Measurements from ENCODE around the gene DEAF1. TPM values are rescaled to one million over a fixed set of nuclear protein-coding genes. Genes with fewer than 3 reads are reported as not detected.

DEAF1 gene
- total and polyA plus RNA-seq, 2 of the 13 experiments (the other 11 are each of a cell fraction or from before 2014, with no cell fraction given) = 22.3 to 29.6 TPM

GRCh38 chr11:694563-695287 lies at the start of gene DEAF1 (continued):
- peak; percentile 50; the same call in 1 of the 2 replicates for TF ChIP-seq ZXDC (CRISPR knock-in tag; IDR thresholded peaks at IDR 0.05)
- TF ChIP-seq KLF13 (CRISPR knock-in tag; IDR thresholded peaks at IDR 0.05) = no peak
- no peak for TF ChIP-seq ATF7 (IDR thresholded peaks at IDR 0.05)
- TF ChIP-seq ATF7 (CRISPR knock-in tag; IDR thresholded peaks at IDR 0.05) = no peak
- TF ChIP-seq SKI (IDR thresholded peaks at IDR 0.05; ENCODE audit: partially characterized antibody) = no peak
- no peak for TF ChIP-seq BRCA1 (CRISPR knock-in tag; IDR thresholded peaks at IDR 0.05)
- TF ChIP-seq KMT2A (CRISPR knock-in tag; IDR thresholded peaks at IDR 0.05) = no peak
- no peak for TF ChIP-seq ATF2 (CRISPR knock-in tag; IDR thresholded peaks at IDR 0.05)
- TF ChIP-seq SP2 (CRISPR knock-in tag; IDR thresholded peaks at IDR 0.05) = 0 out of 2 replicates have a peak, but pooled peaks have one; percentile 19
- no peak for TF ChIP-seq KLF12 (CRISPR knock-in tag; IDR thresholded peaks at IDR 0.05; ENCODE audit: borderline replicate concordance)
- TF ChIP-seq, protein P1, sequence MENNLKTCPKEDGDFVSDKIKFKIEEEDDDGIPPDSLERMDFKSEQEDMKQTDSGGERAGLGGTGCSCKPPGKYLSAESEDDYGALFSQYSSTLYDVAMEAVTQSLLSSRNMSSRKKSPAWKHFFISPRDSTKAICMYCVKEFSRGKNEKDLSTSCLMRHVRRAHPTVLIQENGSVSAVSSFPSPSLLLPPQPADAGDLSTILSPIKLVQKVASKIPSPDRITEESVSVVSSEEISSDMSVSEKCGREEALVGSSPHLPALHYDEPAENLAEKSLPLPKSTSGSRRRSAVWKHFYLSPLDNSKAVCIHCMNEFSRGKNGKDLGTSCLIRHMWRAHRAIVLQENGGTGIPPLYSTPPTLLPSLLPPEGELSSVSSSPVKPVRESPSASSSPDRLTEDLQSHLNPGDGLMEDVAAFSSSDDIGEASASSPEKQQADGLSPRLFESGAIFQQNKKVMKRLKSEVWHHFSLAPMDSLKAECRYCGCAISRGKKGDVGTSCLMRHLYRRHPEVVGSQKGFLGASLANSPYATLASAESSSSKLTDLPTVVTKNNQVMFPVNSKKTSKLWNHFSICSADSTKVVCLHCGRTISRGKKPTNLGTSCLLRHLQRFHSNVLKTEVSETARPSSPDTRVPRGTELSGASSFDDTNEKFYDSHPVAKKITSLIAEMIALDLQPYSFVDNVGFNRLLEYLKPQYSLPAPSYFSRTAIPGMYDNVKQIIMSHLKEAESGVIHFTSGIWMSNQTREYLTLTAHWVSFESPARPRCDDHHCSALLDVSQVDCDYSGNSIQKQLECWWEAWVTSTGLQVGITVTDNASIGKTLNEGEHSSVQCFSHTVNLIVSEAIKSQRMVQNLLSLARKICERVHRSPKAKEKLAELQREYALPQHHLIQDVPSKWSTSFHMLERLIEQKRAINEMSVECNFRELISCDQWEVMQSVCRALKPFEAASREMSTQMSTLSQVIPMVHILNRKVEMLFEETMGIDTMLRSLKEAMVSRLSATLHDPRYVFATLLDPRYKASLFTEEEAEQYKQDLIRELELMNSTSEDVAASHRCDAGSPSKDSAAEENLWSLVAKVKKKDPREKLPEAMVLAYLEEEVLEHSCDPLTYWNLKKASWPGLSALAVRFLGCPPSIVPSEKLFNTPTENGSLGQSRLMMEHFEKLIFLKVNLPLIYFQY (CRISPR knock-in tag; IDR thresholded peaks at IDR 0.05; ENCODE audit: borderline replicate concordance) = no peak
- TF ChIP-seq, protein P2, sequence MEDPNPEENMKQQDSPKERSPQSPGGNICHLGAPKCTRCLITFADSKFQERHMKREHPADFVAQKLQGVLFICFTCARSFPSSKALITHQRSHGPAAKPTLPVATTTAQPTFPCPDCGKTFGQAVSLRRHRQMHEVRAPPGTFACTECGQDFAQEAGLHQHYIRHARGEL (CRISPR knock-in tag; IDR thresholded peaks at IDR 0.05) = no peak
- no peak for TF ChIP-seq ZNF234 (CRISPR knock-in tag; conservative IDR thresholded peaks at IDR 0.05)
- no peak for TF ChIP-seq RERE (CRISPR knock-in tag; IDR thresholded peaks at IDR 0.05; ENCODE audit: low read depth)
